NCI-H2171 treated with DMSO at 0.1 percent for 48 hours (cell line): ENCODE measurements around the gene SLC2A4RG.
"Not testable (repeated sequence)": the region's sequence is repeated elsewhere in the genome, so short reads cannot be mapped to it uniquely, and the experiment has no call there.

Experiments used
- DNase-seq: peaks from one replicate; lab custom pipeline; 2025; lab: John Stamatoyannopoulos, UW

The SLC2A4RG gene

DNA sequence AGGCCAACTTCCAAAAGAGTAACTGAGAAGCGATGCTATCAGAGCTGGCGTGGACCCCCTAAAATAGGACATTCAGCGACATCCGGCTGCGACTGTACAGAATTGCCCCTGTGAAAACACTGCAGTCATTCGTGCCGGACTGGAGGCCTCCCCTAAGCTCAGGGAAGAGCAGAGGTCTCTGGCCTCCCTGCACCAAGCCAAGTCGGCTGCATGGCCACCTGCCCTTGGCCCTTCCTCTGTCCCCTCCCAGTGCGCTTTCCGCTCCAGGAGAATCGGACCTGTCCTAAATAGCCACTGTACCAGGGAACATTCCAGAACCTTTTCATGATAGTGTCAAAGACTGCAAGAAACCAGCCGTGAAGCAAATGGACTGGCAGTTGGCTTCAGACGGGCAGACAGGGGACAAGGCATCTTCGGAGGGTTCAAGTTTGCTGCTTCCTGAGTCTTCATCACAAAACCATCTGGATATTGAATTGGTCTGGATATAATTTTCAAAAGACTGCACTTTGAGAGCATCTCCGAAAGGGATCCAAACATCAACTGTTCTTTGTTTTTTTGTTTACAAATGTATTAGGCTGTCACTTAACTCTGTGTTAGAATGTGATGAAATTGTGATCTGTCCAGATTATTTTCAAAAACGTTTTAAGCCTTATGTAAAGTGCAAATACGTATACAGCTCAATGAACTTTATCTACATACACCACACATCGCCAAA lies 16.5 kb downstream of the SLC2A4RG start:
- no peak for DNase-seq

DNA sequence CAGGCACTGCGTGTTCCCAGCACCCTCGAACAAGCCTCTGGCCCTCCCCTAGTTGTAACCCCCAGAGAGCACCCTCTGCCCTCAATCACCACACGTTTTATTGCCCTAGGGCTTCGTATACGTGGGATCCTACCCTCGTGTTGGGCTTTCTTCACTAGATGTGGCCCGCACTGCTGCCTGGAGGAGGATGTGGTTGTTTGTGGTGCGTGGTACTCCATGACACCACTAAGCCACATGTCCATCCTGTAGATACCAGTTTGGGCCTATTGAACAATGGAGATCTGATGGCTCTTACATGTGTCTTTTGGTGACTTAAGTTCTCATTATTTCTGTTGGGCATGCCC lies 17.0 kb downstream of the SLC2A4RG start:
- DNase-seq: no peak

DNA sequence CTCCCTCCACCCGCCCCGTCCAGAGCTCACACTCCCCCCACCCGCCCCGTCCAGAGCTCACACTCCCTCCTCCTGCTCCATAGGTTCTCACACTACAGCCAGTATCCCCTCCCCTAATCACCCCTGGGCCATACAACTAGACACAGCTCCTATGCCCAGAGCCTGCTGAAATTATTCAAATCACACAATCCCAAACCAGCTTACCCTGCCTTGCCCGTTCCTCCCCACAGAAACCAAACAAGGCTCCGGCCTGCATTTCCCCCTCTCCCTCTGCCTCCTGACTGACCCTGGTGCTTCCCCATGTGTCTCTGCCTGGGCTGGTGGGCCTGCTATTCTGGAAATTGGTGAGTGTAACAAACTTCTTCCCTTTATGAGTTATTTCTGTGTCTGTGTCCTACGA lies 18.6 kb downstream of the SLC2A4RG start:
- no peak for DNase-seq

DNA sequence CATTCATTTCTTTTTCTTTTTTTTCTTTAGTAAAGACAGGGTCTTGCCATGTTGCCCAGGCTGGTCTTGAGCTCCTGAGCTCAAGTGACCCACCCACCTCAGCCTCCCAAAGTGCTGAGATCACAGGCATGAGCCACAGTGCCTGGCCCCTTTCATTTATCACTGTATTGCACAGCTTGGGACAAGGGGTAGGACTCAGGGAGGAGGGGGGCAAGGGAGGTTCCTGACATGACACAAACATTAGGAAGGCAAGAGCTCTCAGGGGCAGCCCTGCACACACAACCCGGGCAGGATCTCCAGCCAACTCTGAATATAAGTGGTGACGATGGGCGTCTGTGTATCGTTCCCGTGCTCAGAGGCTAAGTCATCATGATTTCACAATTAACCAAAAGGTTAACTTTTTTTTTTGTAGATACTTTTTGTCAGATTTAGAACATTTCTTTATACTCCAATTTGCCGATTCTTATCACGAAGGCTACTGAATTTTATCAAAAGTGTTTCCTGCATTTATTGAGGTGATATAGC lies 19.9 kb downstream of the SLC2A4RG start:
- no peak for DNase-seq

DNA sequence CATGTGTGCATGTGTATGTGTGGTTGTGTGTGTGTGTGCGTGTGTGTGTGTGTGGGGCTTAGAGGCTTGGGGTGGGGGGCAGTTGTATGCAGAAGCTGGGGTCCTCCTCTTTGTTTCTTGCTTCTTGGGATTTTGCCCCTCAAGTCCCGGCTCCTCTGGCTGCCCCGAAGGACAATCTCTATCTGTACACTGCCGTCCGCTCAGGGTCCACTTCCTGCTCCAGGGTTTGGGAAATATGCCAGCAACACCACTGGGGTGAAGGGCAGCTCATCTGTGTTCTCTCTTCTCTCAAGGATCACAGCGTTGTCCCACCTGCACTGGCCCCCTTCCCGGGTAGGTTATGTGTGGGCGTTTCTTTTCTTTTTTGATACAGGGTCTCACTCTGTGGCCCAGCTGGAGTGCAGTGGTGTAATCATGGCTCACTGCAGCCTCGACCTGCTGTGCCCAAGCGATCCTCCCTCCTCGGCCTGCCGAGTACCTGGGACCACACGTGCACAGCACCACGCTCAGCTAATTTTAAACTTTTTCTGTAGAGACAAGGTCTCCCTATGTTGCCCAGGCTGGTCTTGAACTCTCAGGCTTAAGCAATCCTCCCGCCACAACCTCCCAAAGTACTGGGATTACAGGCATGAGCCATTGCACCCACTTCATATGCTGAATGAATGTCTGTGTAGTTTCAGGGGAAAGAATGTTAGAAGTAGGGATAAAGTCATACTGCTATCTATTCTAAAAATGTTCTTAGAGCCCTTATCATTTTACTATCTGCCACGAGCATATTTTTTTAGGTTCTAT lies 25.7 kb downstream of the SLC2A4RG start:
- no peak for DNase-seq

DNA sequence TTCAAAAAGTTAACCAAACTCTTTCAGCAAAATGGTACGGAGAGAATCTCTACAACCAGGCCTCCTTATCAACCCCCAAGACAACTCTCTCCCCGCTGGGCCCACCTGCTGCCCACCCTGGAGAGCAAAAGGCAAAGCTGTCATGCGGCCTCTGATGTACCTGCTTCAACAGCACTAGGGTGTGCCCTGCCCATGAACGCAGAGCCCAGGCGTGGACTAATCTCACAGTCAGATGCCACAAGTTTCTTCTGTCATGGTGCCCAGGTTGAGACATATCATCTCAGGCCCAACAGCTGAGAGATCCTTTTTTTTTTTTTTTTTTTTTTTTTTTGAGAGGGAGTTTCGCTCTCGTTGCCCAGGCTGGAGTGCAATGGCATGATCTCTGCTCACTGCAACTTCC lies 26.3 kb downstream of the SLC2A4RG start:
- DNase-seq: no peak

DNA sequence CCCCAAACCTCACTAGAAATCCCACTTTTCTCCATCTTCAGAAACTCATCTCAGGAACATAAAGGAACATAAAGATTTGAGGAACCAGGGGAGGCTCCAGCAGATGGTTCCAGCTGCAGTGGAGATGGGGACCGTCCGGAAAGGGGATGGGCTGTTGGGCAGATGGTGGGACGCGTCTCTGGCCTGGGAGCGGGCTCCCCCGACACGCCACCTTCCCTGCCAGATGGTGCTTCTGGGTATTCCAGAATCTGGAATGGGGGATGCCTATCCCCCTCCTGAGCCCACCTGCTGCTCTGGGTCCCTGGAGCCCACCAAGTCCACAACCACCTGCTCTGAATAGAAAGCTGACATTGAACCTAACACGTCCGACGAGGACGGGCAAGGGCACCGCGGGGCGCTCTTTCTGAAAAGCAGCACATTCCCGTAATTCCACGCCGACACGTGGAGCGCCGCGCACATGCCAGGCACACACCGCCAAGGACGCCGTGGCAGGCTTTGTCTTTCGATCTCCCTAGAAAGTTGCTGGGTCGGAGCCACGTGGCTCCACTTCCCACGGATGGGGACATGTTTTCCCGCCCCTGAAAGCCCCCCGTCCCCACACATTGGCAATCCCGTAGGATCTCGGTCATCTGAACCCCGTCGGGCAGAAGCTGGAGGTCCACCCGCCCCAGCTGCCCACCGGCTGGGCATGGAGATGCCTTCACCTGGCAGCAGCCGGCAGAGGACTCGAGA lies 27.3 kb downstream of the SLC2A4RG start:
- peak; percentile 92 for DNase-seq

DNA sequence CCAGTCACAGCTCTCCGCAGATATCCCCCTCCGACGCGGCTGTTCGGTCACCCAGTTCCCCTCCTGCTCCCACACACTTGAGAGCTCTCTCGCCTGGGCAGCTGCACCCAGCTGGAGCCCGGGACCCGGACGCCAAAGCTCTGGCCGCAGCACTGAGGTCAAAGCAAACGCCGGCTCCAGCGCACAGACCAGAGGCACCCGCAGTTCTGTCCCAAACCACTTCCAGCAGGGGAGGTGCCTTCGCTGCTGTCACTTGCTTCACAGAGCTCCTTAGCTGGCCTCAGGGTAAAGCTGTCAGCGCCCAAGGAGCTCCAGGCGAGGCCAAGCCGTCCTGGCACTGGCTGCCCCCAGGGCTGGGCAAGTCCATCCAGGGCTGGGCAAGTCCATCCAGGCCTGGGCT lies 27.9 kb downstream of the SLC2A4RG start:
- no peak for DNase-seq

DNA sequence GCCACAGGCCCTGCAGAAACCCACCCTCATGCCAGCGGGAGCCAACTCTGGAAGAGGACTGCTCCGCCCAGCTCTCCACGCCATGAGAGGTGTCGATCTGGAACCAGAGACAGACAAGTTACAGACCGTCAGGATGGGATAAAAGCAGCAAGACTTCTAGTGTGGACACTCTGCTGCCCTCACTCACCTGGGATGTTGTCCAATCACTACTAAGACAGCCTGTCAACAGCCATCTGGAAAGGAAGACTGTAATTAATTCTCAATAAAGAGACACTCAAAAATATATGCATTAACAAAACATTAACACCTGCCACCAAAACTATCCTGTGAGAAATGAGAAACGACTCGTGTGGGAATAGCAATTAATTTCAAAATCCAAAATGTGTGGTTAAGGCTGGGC lies 28.3 kb downstream of the SLC2A4RG start:
- DNase-seq: no peak

DNA sequence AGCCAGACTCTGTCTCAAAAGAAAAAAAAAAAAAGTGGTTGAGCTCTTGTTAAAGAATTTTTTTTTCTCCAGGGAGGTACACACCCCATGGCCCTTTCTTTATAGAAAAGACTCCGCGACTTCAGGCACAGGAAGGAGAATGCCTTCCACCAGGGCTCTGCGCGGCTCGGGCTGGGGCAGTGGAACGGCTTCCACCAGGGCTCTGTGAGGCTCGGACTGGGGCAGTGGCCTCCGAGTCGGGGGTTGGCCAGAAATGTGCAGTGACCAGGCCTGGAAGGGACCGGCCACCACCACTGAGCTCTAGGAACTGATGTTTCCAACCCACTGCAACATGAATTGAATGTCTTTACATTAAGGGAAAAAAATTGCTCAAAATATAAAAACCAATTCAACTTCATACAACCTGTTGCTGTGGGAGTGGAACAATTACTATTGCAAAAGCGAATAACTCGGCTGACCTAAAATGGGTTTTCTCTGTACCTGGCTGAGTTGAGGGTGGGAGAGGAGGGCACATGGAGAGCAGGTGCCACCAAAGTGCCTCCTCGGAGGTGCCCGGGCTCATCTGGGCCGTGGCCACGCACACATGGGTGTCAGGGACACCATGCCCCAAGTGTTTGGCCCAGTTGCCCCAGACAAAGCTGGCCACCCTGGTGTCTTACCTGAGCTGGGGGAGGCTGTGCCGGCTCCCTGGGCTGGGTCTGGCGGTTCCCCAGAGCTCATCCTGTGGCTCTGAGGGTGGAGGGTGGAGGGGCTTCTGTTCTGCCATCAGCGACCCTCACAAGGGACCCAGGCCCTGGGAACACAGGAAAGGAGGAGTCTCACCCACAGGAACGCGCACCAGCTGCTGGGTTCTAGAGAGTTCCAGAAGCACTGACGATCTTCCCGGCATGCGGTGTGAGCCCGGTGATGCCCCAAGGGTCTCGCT lies 29.3 kb downstream of the SLC2A4RG start:
- DNase-seq: no peak

DNA sequence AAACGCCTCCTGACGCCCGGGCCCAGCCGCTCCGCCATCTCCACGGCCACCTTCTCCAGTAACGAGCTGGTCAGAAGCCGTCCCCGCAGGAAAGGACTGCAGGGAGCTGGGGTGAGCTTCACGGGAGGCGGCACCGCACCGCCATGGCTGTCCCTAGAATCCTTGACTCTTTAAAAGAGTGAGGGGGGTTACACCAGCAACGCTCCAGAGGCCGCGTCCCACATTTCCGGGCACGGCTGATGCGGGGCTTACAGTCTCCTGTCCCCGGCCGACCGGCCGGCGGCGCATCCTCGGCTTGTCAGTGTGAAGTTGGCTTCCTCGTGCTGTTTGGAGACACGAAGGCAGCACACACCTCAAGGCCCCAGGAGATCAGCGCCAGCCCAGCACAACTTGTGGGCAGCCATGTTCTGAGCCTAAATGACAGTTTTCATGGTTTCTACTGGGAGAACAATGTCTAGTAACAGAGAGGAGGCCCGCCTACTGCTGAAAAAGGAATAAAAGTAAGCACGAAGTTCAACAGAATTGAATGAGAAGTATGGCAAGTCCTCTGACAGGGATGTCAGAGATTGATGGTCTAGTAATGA lies 30.4 kb downstream of the SLC2A4RG start:
- DNase-seq: no peak

DNA sequence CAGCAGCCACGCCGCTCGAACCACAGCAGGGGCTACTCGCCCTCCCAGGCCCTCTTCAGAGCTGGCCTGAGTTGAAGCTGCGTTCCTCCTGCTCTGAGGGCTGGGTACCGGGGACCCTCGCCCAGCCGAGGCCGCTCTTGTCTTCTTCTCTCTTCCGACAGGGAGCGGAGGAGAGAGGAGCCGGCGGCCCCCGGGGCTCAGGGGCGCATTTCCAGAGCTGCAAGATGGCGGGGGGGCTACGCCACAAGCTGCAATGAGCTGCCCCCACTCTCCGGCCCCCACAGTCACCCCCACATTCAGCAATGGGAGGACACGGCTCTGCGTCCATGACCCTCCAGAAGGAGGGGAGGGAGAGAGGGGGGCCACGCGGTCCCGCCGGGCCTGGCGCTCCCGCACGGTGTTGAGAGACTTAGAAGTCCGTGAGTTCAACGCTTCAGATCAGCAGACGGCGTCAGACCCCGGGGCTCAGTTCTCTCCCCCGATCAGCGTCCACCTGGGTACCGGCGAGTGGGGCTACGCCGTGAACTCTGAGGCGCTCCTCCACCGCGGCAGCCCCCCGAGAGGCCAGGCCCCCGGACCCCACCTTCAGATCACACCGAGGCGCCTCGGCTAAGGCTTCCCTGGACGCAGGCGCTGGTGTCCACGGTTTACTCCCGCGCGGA lies 31.6 kb downstream of the SLC2A4RG start:
- DNase-seq: no peak

DNA sequence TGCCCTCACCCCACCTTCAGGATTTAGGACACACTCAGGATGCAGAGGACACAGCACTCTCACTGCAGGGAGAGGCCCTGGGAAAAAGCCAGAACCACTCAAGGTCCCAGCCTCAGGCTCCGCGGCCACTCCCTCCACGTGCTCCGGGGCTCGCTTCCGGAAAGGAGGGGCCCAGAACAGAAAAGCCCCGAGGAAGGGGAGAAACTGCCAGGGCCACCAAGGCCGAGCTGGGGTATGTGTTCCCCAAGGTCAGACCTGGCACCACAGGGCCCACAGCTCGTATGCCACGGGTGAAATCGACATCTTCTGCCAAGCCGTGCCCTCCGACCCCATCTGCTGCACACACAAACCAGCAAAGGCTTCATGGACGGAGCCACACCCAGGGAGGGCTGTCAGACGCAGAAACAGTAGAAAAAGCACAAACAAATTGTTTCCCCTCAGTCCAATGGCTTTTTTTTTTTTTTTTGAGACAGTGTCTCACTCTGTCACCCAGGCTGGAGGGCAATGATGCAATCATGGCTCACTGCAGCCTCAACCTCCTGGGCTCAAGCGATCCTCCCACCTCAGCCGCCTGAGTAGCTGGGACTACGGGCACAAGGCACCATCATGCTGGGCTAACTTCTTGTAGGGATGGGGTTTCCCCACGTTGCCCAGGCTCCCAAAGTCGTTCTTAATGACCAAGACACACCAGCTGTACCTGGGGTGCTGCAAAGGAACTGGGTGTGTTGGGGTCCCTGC lies 33.4 kb downstream of the SLC2A4RG start:
- DNase-seq: no peak

DNA sequence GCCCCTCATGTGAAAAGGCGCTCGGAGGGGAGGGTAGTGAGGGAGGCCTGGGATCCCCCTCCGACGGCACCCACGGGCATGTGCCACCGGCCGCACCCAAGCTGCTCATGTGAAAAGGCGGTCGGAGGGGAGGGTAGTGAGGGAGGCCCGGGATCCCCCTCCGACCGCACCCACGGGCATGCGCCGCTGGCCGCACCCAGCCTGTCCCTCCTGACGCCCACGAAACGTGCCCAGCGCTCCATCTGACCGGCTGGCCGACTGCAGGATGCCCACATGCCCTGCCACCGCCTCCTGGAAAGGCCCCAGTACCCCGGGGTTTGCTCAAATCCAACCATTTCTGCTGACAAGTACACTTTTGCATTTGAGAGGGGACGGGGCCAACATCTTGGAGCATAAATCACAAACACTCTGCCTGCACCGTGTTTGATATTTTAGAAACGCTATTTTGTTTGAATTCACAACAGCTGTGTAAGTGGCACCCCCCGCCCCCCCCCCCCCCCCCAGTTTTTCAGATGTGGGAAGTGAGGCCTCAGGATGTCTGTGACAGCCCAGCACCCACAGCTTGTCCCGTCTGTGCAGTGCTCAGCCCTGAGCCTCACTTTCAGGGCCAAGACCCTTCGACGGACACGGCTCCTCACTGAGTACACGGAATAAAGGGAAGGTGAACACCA lies 34.1 kb downstream of the SLC2A4RG start:
- no peak for DNase-seq

DNA sequence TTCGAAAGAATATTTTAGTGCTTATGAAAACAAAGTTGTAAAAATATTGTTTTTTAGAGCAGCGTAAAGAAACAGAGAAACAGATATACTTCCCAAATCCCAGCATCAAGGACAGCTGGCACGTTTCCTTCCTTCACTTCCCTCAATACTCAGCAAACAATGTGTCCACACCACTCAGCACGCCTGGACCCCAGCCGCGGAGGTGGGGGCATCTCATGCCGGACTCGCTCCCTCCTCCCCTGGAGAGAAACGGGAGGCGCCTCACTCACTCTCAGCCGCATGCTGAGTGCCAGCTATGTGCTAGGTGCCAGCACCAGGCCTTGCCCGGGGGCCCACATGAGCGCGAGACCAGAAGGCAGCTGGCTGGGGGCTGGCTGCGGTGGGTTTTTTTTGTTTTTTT lies 34.7 kb downstream of the SLC2A4RG start:
- peak; percentile 73 for DNase-seq

DNA sequence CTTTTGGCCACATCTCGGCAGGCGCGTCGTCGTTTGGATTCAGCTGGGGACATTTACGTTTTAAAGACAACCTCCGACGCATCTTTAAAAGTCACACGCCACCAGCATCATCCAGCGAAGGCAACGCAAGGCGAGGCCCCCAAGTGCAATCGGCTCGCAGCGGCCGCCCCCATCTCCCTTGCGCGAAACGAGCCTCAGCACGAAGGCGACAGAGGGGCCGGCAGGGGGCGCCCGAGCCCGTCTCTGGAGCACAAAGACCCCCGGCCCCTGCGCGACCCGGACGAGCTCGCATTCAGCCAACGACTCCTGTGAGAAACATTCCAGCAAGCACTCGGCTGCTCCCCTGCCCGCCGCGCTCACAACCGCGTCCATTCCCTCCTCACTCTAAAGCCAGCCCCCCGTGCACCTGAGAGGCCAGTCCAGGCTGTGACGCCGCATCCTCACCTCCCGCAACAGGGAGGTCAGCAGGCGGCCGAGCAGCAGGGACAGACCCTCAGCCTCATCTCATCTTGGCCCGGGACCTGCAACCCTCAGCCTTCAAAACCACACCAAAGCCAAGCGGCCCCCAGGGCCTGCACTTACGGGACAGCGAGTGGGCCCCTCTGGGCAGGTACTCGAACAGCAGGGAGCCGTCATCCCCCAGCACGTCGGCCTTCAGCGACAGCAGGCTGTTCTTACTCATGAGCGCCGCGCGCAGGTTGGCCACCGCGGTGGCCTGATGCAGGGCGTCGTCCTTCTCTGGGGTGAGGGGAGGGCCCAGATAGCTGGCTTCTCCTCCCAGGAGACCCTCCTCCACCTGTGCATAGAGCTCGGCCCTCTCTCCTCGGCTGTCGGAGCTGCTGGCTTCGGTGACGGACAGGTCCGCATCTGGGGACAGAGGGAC lies 35.8 kb downstream of the SLC2A4RG start:
- DNase-seq: no peak

DNA sequence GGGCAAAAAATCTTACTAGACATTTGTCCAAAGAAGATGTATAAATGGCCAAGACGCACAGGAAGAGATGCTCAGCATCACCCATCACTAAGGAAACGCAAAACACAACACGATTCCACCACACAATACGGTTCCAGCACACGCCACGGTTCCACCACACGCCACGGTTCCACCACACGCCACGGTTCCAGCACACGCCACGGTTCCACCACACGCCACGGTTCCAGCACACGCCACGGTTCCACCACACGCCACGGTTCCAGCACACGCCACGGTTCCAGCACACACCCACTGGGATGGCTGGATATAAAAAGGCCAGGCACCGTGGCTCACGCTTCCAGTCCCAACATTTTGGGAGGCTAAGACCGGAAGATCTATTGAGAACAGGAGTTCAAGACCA lies 37.3 kb downstream of the SLC2A4RG start:
- not testable (repeated sequence) for DNase-seq

DNA sequence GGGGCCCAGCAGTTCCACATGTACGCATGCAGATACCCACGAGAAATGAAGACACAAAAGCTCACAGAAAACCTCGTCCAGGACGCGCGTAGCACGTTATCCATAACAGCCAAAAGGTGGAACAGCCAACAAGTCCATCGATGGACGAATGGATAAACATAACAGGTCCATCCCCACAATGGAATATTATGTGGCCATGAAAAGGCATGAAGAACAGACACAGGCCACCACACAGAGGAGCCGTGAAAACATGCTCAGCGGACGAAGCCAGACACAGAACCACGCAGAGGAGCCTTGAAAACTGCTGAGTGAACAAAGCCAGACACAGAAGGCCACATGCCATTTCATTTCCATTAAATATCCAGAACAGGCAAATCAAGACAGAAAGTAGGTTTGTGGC lies 38.0 kb downstream of the SLC2A4RG start:
- DNase-seq: no peak
